ENCODE measurements around the gene MCCC1.
"Not testable (repeated sequence)": the region's sequence is repeated elsewhere in the genome, so short reads cannot be mapped to it uniquely, and the experiment has no call there.

The MCCC1 gene

GRCh38 chr3:183101040-183101439 lies 1.7 kb upstream of the MCCC1 start:
- DNase-seq (ENCODE audit: low read depth), result not testable (repeated sequence)

DNA sequence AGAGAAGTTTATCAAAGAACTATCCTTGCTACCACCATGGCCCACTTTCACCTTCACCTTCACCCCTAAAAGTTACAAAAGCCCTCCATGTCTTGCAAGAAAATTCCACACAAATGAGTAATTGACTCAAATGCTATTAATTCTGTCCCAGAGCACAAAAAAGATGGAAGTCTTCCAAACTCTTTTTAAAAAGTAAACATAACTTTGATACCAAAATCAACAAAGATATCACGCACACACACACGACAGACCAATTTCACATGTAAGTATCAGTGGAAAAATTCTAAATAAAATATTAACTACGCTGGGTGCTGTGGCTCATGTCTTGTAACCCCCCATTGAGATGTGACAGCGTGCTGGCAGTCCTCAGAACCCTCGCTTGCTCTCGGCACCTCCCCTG lies 1.1 kb upstream of the MCCC1 start:
- DNase-seq (ENCODE audit: low read depth), result no peak

DNA sequence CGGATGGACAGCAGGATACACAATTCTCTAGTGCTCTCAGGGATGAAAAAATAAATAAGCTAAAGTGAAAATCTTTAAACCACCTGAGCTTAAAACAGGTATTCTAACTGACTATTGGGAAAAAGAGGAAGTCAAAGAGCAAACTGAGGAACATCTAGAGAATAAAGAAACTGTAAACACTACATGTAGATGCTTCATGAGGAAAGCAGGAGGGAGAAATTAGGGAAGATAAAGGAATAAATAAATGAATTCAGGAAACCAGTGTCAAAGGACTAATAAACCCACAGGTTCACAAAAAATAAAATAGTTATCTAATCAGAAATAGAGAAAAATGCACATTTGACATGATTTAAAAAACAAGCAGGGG lies 525 bp upstream of the MCCC1 start:
- no peak for DNase-seq (ENCODE audit: low read depth)

GRCh38 chr3:183098536-183099025 lies 715 bp downstream of the MCCC1 start:
- no peak for DNase-seq (ENCODE audit: low read depth)

- no peak for DNase-seq (ENCODE audit: low read depth)
These were observed 4.6 kb downstream of the MCCC1 start for GRCh38 chr3:183094711-183095110.

- no peak for DNase-seq (ENCODE audit: low read depth)
These were observed 7.0 kb downstream of the MCCC1 start for GRCh38 chr3:183092256-183092655.

- DNase-seq (ENCODE audit: low read depth), result no peak
These were observed 12.1 kb downstream of the MCCC1 start for GRCh38 chr3:183087184-183087583.

GRCh38 chr3:183085634-183086390 lies 13.5 kb downstream of the MCCC1 start:
- DNase-seq (ENCODE audit: low read depth), result no peak

- DNase-seq (ENCODE audit: low read depth), result no peak
These were observed 16.9 kb downstream of the MCCC1 start for GRCh38 chr3:183082355-183082915.

DNA sequence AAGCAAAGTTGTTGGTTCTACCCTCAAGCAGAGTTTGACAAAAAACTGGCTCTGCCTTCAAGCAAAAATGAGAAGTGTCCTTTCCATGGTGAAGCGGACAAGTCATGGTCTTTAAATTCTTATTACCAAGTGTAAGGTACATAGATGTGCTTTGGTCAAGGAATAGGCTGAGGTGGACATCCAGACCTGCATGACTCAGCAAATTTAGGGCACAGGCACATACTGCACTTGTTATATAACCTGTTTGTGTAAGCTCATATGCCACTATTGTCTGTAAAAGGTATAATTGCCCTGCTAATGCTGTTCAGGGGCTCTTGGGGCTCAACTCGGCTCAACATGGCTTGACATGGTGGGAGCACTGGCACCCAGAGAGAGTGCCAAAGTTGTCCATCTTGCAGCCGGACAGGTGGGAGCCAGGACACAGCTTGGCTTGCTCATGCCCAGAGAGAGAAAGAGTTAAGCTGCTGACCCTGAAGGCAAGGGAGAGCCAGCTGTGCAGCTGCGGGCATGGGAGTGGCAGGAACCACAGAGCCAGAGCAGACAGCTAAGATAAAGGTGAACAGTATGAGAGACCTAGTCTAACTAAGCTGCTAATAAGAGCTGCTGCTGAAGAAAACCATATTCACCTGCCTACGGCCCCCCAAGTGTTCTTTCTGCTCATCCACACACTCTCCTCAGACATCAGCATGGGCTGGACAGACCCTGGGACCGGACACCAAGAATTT lies 17.7 kb downstream of the MCCC1 start:
- no peak for DNase-seq (ENCODE audit: low read depth)

GRCh38 chr3:183080628-183081027 lies 18.7 kb downstream of the MCCC1 start:
- DNase-seq (ENCODE audit: low read depth), result no peak

DNA sequence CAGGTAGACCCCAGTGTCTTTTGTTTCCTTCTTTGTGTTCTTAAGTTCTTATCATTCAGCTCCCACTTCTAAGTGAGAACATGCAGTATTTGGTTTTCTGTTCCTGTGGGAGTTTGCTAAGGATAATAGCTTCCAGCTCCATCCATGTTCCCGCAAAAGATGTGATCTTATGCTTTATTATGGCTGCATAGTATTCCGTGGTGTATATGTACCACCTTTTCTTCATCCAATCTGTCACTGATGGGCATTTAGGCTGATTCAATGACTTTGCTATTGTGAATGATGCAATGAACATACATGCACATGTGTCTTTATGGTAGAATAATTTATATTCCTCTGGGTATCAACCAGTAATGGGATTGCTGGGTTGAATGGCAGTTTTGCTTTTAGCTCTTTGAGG lies 24.4 kb downstream of the MCCC1 start:
- DNase-seq (ENCODE audit: low read depth), result no peak

DNA sequence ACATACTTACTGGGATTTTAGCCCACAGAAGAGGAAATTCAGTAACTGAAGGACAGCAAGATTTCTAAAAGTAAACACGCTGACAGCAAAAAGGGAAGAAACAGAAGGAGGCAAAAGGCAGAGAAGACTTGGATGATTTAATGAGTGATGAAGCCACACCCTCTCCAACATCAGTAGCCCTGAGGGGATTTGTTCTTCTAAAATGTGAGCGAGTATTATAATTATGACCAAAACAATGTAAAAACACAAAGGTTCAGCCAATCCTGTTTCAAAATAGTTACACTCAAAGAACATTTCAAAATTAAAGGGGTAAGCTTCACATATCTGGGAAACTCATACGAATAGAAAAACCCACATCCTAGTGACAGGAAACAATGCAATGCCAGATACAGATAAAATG lies 25.0 kb downstream of the MCCC1 start:
- no peak for DNase-seq (ENCODE audit: low read depth)

- no peak for DNase-seq (ENCODE audit: low read depth)
These were observed 25.5 kb downstream of the MCCC1 start for GRCh38 chr3:183073839-183074238.

DNA sequence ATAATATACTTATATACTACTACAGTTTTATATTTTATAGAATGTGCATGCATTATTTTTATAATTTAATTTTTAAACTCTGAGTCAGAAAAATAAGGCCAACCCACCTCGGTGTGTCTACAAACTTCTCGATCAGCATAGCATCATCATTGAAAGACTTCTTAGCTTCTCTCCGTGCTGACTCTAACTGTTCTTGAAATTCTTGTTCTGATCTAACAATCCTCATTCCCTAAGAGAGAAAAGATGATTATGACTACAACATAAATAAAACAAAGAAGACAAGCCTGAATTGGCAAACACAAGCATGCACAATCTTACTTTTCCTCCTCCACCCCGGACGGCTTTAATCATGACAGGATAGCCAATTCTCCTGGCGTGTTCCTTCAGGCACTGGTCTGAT lies 28.4 kb downstream of the MCCC1 start:
- DNase-seq (ENCODE audit: low read depth), result no peak

DNA sequence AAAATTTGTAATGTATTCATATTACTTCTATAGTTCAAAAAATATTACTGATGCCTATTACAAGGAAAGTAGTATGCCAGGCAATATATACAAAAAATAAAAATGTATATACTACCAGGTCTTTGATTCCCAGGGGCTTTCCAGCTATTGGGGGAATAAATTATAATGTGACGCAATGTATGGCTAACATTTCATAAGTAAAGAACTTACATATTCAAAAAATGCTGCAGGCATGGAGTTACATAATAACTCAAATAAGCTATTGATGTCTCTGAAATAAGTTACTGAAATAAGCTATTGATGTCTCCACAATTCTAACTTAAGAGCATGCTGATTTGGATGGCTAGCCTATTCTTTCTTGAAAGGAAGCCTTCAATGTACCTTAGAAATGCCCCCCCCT lies 30.2 kb downstream of the MCCC1 start:
- DNase-seq (ENCODE audit: low read depth), result no peak

DNA sequence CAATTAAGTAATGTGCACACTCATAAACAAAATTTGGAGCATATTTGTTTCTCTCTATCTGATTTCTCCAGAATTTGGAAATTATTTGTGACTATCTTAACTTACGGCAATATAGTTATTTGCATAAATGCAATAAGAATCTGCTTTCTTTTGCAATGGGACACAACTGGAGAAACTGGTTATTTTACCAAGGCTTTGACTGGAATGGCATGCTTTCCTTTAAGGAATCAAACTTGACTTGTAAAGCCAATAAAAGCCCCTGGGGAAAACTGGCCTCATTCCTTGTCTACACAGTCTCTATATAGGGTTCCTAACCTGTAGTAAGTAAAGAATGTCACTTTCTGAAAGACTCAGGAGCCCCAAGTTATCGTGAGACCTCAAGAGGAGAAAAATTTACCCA lies 32.4 kb downstream of the MCCC1 start:
- not testable (repeated sequence) for DNase-seq (ENCODE audit: low read depth)

- DNase-seq (ENCODE audit: low read depth), result no peak
These were observed 34.8 kb downstream of the MCCC1 start for GRCh38 chr3:183064475-183064874.

DNA sequence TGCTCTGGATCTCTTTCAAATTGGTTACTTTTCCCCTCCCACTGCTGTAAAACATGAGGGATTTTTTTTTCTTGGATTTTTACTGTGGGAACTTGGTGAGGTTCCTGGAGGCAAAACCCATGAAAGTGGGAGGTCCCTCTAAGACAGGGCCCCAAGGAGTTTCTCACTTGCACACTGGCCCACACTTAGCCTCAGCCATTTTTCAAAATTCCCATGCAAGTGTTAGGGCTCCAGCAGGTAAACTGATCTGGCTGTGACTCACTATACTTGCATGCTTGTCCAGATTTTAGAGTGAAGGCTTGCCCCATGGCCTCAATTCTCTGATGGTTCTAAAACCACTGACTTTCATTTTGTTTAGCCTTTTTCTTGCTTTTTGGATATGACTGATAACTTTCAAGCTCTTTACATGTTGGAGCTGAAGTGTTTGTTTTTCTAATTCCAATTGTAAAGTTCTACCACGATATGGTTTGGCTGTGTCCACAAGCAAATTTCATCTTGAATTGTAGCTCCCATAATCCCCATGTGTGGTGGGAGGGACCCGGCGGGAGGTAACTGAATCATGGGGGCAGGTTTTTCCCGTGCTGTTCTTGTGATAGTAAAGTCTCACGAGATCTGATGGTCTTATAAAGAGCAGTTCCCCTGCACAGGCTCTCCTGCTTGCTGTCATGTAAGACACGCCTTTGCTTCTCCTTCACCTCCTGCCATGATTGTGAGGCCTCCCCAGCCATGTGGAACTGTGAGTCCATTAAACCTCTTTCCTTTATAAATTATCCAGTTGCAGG lies 37.7 kb downstream of the MCCC1 start:
- DNase-seq (ENCODE audit: low read depth), result no peak

DNA sequence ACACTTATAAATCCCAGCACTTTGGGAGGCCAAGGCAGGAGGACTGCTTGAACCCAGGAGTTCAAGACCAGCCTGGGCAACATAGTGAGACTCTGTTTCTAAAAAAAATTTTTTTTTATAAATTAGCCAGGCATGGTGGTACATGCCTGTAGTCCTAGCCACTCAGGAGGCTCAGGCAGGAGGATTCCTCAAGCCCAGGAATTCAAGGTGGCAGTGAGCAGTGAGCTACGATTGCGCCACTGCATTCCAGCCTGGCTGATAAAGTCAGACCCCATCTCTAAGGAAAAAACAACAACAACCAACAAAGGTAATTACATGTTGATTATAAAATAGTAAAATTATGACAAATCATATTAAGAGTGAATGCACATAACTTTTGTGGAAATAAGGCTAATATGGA lies 40.9 kb downstream of the MCCC1 start:
- DNase-seq (ENCODE audit: low read depth), result no peak

DNA sequence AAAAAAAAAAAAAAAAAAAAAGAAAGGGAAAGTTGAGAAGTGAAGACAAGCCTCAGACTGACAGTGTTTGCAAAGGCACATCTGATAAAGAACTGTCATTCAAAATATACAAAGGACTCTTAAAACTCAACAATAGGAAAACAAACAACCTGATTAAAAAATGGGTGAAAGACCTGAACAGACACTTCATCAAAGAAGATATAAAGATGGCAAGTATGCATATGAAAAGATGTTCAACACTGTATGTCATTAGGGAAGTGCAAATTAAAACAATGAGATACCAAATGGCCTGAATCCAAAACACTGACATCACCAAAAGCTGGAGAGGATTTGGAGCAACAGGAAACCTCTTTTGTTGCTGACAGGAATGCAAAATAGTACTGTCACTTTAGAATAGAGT lies 48.6 kb downstream of the MCCC1 start:
- no peak for DNase-seq (ENCODE audit: low read depth)

- no peak for DNase-seq (ENCODE audit: low read depth)
These were observed 52.4 kb downstream of the MCCC1 start for GRCh38 chr3:183046883-183047282.
